Peyer's patch (tissue), 4 donors: ENCODE results near the gene F2. TPM values are rescaled to one million over a fixed set of nuclear protein-coding genes. Genes with fewer than 3 reads are reported as not detected.

ENCODE experiments used
- DNase-seq, 3 donors: peaks; one replicate each; pipeline ENCODE4 v3.0.0-alpha.2; 2017 to 2019
- H3K27ac ChIP-seq, 4 donors: fragments of 200-600 bp; sonication (generic); one replicate each; pipeline ENCODE4 v1.5.1; 2016 to 2019
- H3K27me3 ChIP-seq, 2 donors: fragments of 200-600 bp; sonication (generic); one replicate each; pipeline ENCODE4 v1.5.1; 2019
- H3K36me3 ChIP-seq, 3 donors: fragments of 200-600 bp; sonication (generic); one replicate each; pipeline ENCODE4 v1.5.1; 2016 to 2019
- H3K4me1 ChIP-seq, 4 donors: fragments of 200-600 bp; sonication (generic); one replicate each; pipeline ENCODE4 v1.5.1; 2016 to 2019
- H3K4me3 ChIP-seq, 4 donors: fragments of 200-600 bp; sonication (generic); 1 replicate in 3 of 4; 2 replicates in 1 of 4; pipeline ENCODE4 v1.5.1; 2016 to 2019; ENCODE audit warnings: mild to moderate bottlenecking in 1 of 4
- H3K9me3 ChIP-seq, 4 donors: fragments of 200-600 bp; sonication (generic); one replicate each; pipeline ENCODE4 v1.5.1; 2016 to 2019; ENCODE audit warnings: mild to moderate bottlenecking in 1 of 4
- POLR2A ChIP-seq, 2 donors: fragments of 450-650 bp; IDR thresholded peaks; one replicate each; pipeline ENCODE4 v1.5.1; 2017; ENCODE audit warnings: antibody characterized with exemption in 2 of 2, mild to moderate bottlenecking in 2 of 2, moderate library complexity in 2 of 2
- total RNA-seq, 4 donors: library from RNA; depleted of rRNA; stranded (reverse); fragments of >200 nt; gene quantifications; one replicate each; pipeline ENCODE4 v1.1.0, GENCODE V29; 2016
- TF ChIP-seq, protein P1 (sequence below), 6 experiments: fragments of 450-650 bp in 4 of 6; fragments of 200-600 bp in 2 of 6; sonication (generic) in 1 of 6; IDR thresholded peaks; one replicate each; pipeline ENCODE4 v1.5.1; 2017 to 2019; ENCODE audit warnings: antibody characterized with exemption in 6 of 6, mild to moderate bottlenecking in 3 of 6, moderate library complexity in 1 of 6

Gene F2
- total RNA-seq, 4 donors from 2014 or later = 0.53 TPM; not detected in 3

DNA sequence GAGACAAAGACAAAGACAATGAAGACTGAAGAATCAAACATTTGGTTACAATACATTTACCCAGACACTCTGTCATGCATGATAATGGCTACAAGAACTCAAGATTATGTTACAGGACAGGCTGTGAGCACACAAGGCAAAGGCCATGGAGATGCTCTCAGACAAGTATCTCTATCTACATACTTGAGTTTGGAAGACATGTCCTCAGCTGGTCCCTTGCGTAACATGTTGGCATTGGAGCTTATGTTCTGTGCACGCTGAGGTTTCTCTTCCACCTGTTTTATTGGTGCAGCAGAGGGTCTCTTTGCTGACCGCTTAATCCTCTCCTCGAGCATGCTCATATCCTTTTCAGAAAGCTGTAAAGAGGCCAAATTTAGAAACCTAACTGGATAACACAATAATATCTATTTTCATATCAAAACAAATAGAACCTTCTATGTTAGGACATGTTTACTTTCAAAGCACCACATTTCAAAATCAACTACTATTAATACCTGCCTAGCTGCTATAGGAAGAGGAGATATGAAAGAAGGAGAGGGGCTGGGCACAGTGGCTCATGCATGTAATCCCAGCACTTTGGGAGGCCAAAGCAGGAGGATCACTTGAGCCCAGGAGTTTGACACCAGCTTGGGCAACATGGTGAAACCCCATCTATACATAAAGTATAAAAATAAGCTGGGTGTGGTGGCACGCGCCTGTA, 41.6 kb downstream of the F2 start:
- no peak for DNase-seq
- H3K27ac ChIP-seq = no peak overlapping the region
- H3K4me1 ChIP-seq = no peaks in the 10 kb centered on the region
- peaks cover 0 to 92% (median 0%) of the 10 kb centered on the region in 3 donors for H3K36me3 ChIP-seq
- no peaks in the 10 kb centered on the region for H3K9me3 ChIP-seq
- H3K27me3 ChIP-seq = no peaks in the 10 kb centered on the region
- TF ChIP-seq POLR2A (IDR thresholded peaks at IDR 0.05) = no peak
- TF ChIP-seq, protein P1, sequence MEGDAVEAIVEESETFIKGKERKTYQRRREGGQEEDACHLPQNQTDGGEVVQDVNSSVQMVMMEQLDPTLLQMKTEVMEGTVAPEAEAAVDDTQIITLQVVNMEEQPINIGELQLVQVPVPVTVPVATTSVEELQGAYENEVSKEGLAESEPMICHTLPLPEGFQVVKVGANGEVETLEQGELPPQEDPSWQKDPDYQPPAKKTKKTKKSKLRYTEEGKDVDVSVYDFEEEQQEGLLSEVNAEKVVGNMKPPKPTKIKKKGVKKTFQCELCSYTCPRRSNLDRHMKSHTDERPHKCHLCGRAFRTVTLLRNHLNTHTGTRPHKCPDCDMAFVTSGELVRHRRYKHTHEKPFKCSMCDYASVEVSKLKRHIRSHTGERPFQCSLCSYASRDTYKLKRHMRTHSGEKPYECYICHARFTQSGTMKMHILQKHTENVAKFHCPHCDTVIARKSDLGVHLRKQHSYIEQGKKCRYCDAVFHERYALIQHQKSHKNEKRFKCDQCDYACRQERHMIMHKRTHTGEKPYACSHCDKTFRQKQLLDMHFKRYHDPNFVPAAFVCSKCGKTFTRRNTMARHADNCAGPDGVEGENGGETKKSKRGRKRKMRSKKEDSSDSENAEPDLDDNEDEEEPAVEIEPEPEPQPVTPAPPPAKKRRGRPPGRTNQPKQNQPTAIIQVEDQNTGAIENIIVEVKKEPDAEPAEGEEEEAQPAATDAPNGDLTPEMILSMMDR (IDR thresholded peaks at IDR 0.05) = no peak
- no peak overlapping the region for H3K4me3 ChIP-seq

DNA sequence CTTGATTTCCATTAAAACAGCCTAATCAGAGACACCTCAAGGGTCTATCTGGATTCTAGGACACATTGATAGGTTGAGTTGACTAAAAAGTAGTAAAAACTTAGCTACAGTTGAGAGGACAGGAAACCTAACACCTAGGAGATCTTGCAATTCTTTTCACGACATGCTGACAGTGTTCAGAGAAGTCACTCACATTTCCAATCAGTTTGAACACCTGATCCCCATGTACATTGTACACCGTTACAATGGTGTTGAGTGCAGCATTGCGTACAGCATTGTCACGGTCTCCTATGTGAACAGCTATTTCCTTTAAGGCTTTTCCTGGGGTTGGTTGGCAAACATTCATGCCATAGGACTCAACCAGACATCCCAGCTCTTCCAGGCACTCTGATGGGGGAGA, 42.8 kb downstream of the F2 start:
- no peaks in the 10 kb centered on the region for H3K4me1 ChIP-seq
- no peak for DNase-seq
- H3K27ac ChIP-seq = no peak overlapping the region
- TF ChIP-seq, protein P1 (IDR thresholded peaks at IDR 0.05) = no peak
- TF ChIP-seq POLR2A (IDR thresholded peaks at IDR 0.05) = no peak
- H3K36me3 ChIP-seq = peaks cover 0 to 87% (median 0%) of the 10 kb centered on the region in 3 donors
- H3K4me3 ChIP-seq = no peak overlapping the region
- H3K9me3 ChIP-seq = no peaks in the 10 kb centered on the region
- H3K27me3 ChIP-seq = no peaks in the 10 kb centered on the region

DNA sequence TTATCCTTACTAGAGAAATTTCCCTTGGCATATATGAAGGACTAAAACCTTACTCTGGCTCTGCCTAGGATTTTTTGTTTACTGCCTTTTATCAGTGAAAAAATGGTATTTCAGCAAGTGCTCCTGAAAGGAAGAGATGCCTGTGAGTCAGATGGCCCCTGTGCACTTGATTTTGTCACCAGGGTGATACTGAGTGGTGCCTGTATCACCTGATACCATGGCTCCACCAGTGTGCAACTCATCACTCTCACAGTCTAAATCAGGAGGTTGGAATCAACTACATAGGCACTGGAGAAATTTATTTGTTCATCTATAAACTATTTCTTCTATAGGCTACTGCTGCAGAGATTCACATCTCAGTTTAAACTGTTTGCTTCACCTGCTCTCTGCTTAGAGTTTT, 43.2 kb downstream of the F2 start:
- H3K27me3 ChIP-seq = no peaks in the 10 kb centered on the region
- no peak overlapping the region for H3K4me3 ChIP-seq
- H3K27ac ChIP-seq = no peak overlapping the region
- DNase-seq = no peak
- TF ChIP-seq, protein P1 (IDR thresholded peaks at IDR 0.05) = no peak
- H3K36me3 ChIP-seq = peaks cover 0 to 87% (median 0%) of the 10 kb centered on the region in 3 donors
- no peaks in the 10 kb centered on the region for H3K9me3 ChIP-seq
- no peaks in the 10 kb centered on the region for H3K4me1 ChIP-seq

DNA sequence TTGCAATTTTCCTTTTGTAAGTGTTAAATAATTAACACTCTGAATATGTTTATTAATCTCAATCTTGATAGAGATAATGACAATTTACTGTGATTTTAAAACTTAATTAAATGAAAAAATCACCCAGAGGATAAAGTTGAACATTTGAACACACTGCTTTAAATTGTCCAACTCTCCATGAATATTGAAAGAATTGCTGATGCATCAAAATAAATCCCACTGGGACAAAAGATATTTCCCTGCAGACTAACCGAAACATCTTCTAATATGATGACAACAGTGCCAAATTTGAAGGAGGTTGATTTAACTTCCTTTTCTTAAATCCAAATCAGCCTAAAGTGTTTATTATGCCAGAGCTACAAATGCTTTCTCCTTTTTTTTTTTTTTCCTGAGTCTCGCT, 47.6 kb downstream of the F2 start:
- Histone ChIP-seq H3K4me3 (no peak overlapping the region), H3K4me1 (no peaks in the 10 kb centered on the region), H3K36me3 (peaks cover 0 to 86% (median 0%) of the 10 kb centered on the region in 3 donors), H3K27me3 (no peaks in the 10 kb centered on the region), H3K27ac (no peak overlapping the region), H3K9me3 (no peaks in the 10 kb centered on the region)
- TF ChIP-seq, protein P1 (IDR thresholded peaks at IDR 0.05) = no peak
- no peak for TF ChIP-seq POLR2A (IDR thresholded peaks at IDR 0.05)
- no peak for DNase-seq

DNA sequence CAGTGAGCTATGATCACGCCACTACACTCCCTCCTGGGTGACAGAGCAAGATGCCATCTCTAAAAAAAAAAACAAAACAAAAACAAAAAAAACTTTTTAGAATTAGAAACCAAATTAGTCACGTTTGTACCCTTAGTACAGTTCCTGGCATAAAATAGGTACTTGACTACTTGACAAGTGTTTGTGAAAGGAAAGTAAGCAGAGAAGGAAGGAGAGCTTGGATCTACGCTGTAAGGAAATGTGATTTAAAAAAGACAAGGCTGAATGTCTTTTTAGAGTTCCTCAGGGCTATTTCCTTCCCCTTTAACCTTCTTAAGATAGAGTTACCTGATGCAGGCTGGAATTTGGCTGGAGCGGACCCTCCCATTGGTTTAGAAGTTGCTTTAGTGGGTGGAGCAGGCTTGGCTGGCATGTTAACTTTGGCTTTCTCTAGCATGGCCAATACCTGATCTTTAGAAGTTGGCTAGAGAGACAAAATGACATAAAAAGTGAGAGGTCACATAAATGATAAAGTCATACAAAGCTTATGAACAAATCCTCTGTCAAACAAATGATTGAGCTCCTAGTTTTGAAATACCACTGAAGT, 50.7 kb downstream of the F2 start:
- Histone ChIP-seq H3K27ac (no peak overlapping the region), H3K27me3 (no peaks in the 10 kb centered on the region), H3K4me1 (no peaks in the 10 kb centered on the region), H3K9me3 (no peaks in the 10 kb centered on the region), H3K4me3 (no peak overlapping the region), H3K36me3 (peaks cover 0 to 76% (median 0%) of the 10 kb centered on the region in 3 donors)
- no peak for DNase-seq
- no peak for TF ChIP-seq POLR2A (IDR thresholded peaks at IDR 0.05)
- TF ChIP-seq, protein P1 (IDR thresholded peaks at IDR 0.05) = no peak
